ENCODE data around the gene ZNF276. TPM values are rescaled to one million over a fixed set of nuclear protein-coding genes. Genes with fewer than 3 reads are reported as not detected.
"Not testable (repeated sequence)": the region's sequence is repeated elsewhere in the genome, so short reads cannot be mapped to it uniquely, and the experiment has no call there.

Gene ZNF276
- total RNA-seq, 1 experiment from 2014 or later: 37.2 TPM

GRCh38 chr16:89693289-89693731 lies 28.0 kb upstream of the ZNF276 start:
- Histone ChIP-seq H3K9me3 (ENCODE audit: low read depth, low read length, poor library complexity, severe bottlenecking) (no peaks in the 10 kb centered on the region), H3K36me3 (ENCODE audit: insufficient read depth, low read length, poor library complexity, severe bottlenecking) (peaks cover 72% of the 10 kb centered on the region), H3K27ac (ENCODE audit: low read depth, low read length, poor library complexity, severe bottlenecking) (no peak overlapping the region), H3K4me1 (ENCODE audit: insufficient read depth, low read length, poor library complexity, severe bottlenecking) (no peaks in the 10 kb centered on the region), H3K4me3 (ENCODE audit: low read depth, low read length, poor library complexity, severe bottlenecking) (no peak overlapping the region), H3K27me3 (replicated peaks; ENCODE audit: insufficient read depth, low read depth, low read length, poor library complexity) (no peaks in the 10 kb centered on the region)
- TF ChIP-seq EZH2 (IDR thresholded peaks at IDR 0.05; ENCODE audit: borderline replicate concordance, low read depth, low read length, poor library complexity, severe bottlenecking): no peak
- TF ChIP-seq CTCF (conservative IDR thresholded peaks at IDR 0.05; ENCODE audit: low read depth, low read length): no peak
- DNase-seq (ENCODE audit: low spot score): no peak
- intact Hi-C loops (cut with micrococcal nuclease; ENCODE audit: unreplicated experiment): no loop called here
- CTCF ChIA-PET: no interaction called here
- POLR2A ChIA-PET (ENCODE audit: low non-redundant PET): no interaction called here
- no TSS peak for BruUV-seq (replicated peaks)

- TF ChIP-seq EZH2 (IDR thresholded peaks at IDR 0.05; ENCODE audit: borderline replicate concordance, low read depth, low read length, poor library complexity, severe bottlenecking): no peak
- no peak for TF ChIP-seq CTCF (conservative IDR thresholded peaks at IDR 0.05; ENCODE audit: low read depth, low read length)
- no peak for DNase-seq (ENCODE audit: low spot score)
- Histone ChIP-seq H3K27me3 (replicated peaks; ENCODE audit: insufficient read depth, low read depth, low read length, poor library complexity) (no peaks in the 10 kb centered on the region), H3K9me3 (ENCODE audit: low read depth, low read length, poor library complexity, severe bottlenecking) (no peaks in the 10 kb centered on the region), H3K4me3 (ENCODE audit: low read depth, low read length, poor library complexity, severe bottlenecking) (no peak overlapping the region), H3K27ac (ENCODE audit: low read depth, low read length, poor library complexity, severe bottlenecking) (no peak overlapping the region), H3K4me1 (ENCODE audit: insufficient read depth, low read length, poor library complexity, severe bottlenecking) (no peaks in the 10 kb centered on the region), H3K36me3 (ENCODE audit: insufficient read depth, low read length, poor library complexity, severe bottlenecking) (peaks cover 74% of the 10 kb centered on the region)
- ChIA-PET CTCF (no interaction called here), POLR2A (ENCODE audit: low non-redundant PET) (interaction anchor here (0.7 kb wide), 1 partner anchor 11 kb away, joined by 6 read pairs; no protein-coding TSS in a partner anchor)
- BruUV-seq (replicated peaks): no TSS peak
- intact Hi-C loops (cut with micrococcal nuclease; ENCODE audit: unreplicated experiment): no loop called here
These were observed 27.2 kb upstream of the ZNF276 start for GRCh38 chr16:89693931-89694783.

- H3K27ac ChIP-seq (ENCODE audit: low read depth, low read length, poor library complexity, severe bottlenecking); DNase-seq (ENCODE audit: low spot score); H3K9me3 ChIP-seq (ENCODE audit: low read depth, low read length, poor library complexity, severe bottlenecking); H3K4me3 ChIP-seq (ENCODE audit: low read depth, low read length, poor library complexity, severe bottlenecking); H3K27me3 ChIP-seq (replicated peaks; ENCODE audit: insufficient read depth, low read depth, low read length, poor library complexity); H3K4me1 ChIP-seq (ENCODE audit: insufficient read depth, low read length, poor library complexity, severe bottlenecking); CTCF ChIA-PET; BruUV-seq (replicated peaks); intact Hi-C loops (cut with micrococcal nuclease; ENCODE audit: unreplicated experiment): not testable (repeated sequence)
- H3K36me3 ChIP-seq (ENCODE audit: insufficient read depth, low read length, poor library complexity, severe bottlenecking): peaks cover 69% of the 10 kb centered on the region
- POLR2A ChIA-PET (ENCODE audit: low non-redundant PET): interaction anchor here (0.7 kb wide), 1 partner anchor 12 kb away, joined by 6 read pairs; no protein-coding TSS in a partner anchor
These were observed 26.6 kb upstream of the ZNF276 start for GRCh38 chr16:89694784-89695085.
